Fibroblast of upper back skin (primary cell): ENCODE results near the gene CHAF1A.

Experiments
- DNase-seq: peaks from one replicate; pipeline ENCODE4 v3.0.0-alpha.2; 2013

CHAF1A gene

DNA sequence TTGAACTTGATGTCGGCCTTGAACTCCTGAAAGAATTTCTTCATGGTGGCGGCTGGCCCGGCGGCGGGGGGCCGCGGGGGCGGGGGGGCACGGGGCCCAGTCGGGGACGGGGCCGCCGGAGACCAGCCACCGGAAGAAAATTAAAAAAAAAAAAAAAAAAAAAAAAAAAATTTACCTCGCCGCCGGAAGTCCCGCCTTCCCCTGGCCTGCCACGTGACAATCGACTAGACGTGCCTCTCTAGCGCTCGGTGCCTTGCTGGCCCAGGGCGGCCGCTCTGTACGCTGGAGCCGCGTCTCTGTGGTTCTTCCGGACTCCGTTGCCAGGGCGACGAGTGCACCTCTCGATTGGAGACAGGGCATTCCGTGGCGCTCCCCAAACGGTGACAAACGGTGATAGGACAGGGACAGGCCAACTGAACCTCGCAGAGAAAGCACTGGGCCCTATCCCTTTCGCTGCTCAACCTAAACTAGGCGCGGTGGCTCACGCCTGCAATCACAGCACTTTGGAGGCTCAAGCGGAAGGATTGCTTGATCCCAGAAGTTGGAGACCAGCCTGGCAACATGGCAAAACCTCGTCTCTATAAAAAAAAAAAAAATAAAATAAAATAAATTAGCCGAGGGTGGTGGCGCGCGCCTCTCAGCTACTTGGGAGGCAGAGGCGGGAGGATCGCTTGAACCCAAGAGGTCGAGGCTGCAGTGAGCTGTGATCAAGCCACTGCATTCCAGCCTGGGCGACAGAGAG, 55.4 kb downstream of the CHAF1A start, which contains the start of gene UBXN6:
Gene UBXN6 (minus strand): TSS at position 141 of the 742 bp plus-strand sequence. CDS start 97 bp downstream, at position 44.
- DNase-seq, result peak; percentile 99

DNA sequence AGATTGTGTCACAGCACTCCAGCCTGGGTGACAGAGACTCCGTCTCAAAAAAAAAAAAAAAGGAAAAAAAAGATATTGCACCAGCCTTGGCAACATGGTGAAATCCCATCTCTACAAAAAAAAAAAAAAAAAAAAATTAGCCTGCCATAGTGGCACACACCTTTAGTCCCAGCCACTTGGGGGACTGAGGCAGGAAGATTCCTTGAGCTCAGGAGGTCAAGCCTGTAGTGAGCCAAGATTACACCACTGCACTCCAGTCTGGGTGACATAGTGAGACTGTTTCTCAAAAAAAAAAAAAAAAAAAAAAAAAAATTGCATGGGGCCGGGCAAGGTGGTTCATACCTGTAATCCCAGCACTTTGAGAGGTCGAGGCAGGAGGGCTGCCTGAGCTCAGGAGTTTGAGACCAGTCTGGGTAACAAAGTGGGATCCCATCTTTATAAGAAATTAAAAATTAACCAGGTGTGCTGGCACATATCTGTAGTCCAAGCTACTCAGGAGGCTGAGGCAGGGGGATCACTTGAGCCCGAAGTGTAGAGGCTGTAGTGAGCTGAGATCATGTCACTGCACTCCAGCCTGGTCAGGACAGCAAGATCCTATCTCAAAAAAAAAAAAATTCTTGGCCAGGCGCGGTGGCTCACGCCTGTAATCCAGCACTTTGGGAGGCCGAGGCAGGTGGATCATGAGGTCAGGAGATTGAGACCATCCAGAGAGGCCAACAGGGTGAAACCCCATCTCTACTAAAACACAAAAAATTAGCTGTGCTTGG, 62.6 kb downstream of the CHAF1A start:
- no peak for DNase-seq

DNA sequence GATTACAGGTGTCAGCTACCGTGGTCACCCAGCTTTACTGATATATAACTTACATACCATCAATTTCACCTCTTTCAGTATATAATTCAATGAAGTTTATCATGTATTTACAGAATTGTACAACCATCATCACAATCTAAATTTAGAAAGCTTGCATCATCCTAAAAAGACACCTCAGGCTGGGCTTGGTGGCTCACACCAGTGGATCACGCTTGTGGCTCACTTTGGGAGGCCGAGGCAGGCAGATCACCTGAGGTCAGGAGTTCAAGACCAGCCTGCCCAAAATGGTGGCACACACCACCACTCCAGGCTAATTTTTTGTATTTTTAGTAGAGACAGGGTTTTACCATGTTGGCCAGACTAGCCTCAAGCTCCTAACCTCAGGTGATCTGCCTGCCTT, 65.4 kb downstream of the CHAF1A start:
- DNase-seq, result no peak

GRCh38 chr19:4471403-4472173, 69.1 kb downstream of the CHAF1A start:
- DNase-seq, result peak; percentile 100

- DNase-seq, result no peak
These were observed 69.9 kb downstream of the CHAF1A start, which contains the start of gene HDGFL2 for GRCh38 chr19:4472174-4472974. Gene HDGFL2, plus strand, starts transcription at chr19:4472297. Its CDS starts 54 bp downstream, at chr19:4472351.

- no peak for DNase-seq
These were observed 70.7 kb downstream of the CHAF1A start for GRCh38 chr19:4473011-4473762.

GRCh38 chr19:4473763-4474513, 71.5 kb downstream of the CHAF1A start:
- DNase-seq, result no peak

DNA sequence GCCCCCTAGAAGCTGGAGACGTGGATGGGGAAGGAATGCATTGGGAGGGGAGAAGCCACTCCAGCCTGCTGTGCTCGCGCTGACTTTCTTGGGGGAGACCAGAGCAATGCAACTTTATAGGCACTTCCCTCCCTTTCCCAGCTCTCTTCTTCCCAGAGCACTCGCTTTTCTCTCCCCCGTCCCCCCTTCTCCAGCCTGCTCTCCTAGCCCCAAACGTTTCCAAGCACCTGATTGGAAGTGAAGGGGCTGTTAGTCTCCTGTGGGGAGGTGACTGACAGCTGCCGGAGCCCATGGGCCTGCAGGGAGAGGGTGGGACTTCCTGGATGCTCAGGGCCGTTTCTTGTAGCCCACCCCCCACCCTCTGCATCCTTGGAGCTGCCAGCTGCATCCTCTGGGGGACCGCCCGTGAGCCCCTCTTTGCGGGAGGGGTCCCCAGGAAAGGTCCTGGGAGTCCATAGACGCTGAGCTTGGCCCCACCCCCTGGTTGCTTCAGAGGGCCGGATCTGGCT, 72.1 kb downstream of the CHAF1A start:
- peak; percentile 77 for DNase-seq

GRCh38 chr19:4477034-4477801, 74.8 kb downstream of the CHAF1A start:
- no peak for DNase-seq

GRCh38 chr19:4482721-4483364, 80.4 kb downstream of the CHAF1A start:
- DNase-seq, result no peak

GRCh38 chr19:4483385-4483784, 80.9 kb downstream of the CHAF1A start:
- DNase-seq, result no peak

- DNase-seq, result no peak
These were observed 85.1 kb downstream of the CHAF1A start for GRCh38 chr19:4487572-4487971.

DNA sequence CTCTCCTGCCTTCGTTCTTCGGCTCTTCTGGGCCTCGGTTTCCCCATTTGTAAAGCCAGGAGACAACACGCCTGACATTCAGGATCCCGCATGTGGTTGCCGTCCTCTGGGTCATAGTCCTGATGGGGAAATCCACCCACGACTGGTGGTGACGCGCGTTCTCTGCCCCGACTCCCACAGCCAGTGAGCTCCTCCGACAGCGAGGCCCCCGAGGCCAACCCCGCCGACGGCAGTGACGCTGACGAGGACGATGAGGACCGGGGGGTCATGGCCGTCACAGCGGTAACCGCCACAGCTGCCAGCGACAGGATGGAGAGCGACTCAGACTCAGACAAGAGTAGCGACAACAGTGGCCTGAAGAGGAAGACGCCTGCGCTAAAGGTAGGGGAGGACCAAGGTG, 86.1 kb downstream of the CHAF1A start:
- no peak for DNase-seq

DNA sequence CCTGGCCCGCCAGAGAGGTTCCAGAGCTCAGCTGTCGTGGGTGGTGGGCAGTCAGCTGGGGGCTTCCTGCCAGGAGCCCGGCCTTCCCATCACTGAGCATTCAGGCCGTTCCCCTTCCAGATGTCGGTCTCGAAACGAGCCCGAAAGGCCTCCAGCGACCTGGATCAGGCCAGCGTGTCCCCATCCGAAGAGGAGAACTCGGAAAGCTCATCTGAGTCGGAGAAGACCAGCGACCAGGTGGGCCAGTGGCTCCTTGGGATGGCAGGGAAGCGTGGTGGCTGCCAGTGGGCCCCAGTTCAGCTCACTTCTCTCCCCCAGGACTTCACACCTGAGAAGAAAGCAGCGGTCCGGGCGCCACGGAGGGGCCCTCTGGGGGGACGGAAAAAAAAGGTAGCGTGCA, 89.0 kb downstream of the CHAF1A start:
- no peak for DNase-seq

- no peak for DNase-seq
These were observed 90.1 kb downstream of the CHAF1A start for GRCh38 chr19:4492337-4493103.
